HG03571 (cell line): ENCODE results near the gene MFNG.

Experiments used
- ATAC-seq: cut with Tn5 transposase; IDR thresholded peaks from one replicate; pipeline ENCODE4 v1.9.1; 2021; ENCODE audit not compliant: unreplicated experiment

MFNG gene

DNA sequence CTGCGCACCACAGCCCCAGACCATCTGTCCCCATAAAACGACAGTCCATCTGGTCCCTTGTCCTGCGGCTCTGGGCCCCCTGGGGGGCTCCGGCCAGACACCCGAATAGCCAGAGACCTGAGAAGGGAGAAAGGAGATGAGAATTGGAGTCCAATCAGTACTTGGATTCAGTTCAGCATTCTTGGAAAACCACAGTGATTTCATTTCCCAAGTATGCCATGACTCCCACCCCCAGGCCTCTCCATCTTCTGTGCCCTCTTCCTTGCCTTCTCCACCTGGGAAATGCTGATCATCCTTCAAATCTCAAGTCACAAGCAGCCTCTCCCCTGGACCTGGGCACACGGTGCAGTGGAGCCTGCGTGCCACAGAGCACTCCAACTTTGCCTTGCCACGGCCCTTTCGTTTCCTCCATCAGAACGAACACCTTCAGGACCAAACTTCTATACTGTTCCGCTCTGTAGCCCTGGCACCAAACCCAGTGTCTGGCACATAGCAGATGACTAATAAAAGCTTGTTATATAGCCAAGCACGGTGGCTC, 10.9 kb upstream of the MFNG start:
- no peak for ATAC-seq

GRCh38 chr22:37496651-37497050, 10.5 kb upstream of the MFNG start:
- no peak for ATAC-seq

DNA sequence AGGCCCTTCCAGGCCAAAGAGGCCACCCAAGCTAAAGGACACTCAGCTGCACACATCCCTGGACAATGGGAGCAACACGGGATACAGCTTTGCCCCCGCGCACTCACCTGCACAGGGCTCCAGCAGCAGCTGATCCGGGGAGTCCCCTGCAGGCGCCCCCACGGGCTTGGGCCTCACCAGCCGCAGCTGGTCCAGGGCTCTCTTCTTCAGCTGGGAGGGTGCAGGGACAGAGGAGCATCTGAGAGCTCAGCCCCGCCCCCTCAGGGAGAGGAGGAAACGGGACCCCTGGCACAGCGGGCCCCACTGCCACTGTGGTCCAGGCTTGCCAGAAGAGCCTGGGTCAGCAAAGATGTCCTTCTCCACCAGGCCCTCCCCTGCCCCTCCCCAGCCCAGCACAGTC, 7.8 kb upstream of the MFNG start:
- no peak for ATAC-seq

DNA sequence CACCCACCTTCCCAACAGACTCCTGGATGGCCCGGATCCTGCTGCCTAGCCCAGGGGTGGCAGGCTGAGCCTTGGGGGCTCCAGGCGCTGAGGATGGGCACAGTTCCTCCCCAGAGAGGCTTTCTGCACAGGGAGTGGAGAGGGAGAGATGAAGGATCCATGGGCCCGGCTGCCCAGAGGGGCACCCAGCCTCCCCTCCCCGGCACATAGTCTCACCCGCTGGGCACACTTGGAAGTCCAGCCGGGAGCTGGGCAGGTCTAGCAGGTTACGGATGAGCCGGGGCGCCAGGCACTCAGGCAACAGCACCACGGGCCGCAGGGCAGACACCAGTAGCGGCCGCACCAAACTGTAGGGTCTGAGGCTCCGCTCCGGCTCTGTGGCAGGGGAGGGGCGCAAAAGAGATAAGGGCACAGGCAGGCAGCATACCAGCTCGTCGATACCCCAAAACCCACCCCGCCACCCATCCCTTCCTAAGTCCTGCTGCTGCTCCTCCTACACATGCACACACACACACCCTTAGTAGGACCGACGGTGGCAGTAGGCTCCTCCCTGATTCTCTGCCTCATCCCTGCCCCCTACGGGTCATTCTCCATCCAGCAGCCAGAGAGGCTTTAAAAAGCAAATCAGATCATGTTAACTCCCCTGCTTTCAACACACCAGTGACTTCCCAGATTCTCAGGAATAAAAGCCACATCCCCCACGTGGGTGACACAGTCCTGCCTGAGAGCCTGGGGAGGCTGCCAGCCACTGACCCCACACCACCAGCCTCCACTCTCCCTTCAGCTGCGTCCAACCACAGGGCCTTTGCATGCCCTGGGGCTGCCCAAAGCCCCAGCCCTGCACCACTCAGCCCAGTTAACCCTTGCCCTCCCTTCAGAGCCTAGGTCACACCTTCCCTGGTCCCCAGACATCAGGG, 6.5 kb upstream of the MFNG start:
- ATAC-seq: no peak

DNA sequence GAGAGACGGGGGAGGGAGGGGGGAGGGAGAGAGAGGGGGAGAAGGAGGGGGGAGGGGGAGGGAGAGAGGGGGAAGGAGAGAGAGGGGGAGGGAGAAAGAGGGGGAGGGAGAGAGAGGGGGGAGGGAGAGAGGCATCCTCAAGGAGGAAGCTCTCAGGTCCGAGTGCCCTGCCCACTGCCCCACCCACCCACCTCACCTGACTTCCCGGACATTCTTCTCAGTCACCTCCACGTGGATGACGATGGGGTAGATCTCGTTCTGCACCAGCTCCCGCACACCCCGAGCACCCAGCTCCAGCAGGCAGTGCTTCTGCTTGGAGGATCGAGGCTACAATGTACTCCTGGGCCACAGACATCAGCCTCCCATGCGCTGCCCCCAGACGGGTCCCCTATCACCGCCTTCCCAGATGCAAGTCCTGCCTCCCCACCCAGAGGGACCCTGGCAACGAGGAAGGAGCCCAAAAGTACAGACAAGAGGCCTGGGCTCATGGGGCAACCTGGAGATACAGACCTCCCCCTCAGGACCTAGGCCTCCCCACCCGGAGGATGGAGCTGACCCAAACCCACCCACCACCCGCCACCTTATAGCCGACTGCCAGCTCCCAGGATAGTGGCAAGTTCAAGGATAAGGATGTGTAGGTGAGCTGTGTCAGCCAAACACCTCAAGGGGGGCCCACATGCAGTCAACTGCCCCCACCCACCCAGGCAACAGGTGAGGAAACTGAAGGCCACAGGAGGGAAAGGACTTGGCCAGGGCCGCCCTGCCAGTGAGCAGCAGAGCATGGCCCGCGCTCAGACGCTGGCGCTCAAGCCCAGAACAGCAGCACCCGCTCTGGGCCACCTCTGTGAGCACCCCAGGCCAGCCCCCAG, 5.6 kb upstream of the MFNG start:
- ATAC-seq: no peak

DNA sequence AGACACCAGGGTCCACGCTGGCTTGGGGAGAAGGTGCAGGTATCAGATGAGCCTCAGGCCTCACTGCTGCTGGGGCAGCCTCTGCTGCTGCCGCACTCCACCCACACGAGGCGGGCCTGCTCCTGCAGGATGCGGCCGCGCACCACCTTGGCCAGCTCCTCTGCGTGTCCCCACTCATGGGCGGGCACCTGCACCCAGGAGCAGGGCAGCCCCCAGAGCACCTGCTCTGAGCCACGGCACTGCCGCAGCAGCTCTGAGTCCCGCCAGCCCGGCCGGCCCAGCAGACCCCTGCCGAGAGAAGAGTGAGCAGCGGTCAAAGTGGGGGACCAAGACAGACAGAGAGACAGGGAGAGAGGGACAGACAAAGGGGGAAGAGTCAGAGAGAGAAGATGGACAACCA, 4.9 kb upstream of the MFNG start:
- ATAC-seq: no peak

DNA sequence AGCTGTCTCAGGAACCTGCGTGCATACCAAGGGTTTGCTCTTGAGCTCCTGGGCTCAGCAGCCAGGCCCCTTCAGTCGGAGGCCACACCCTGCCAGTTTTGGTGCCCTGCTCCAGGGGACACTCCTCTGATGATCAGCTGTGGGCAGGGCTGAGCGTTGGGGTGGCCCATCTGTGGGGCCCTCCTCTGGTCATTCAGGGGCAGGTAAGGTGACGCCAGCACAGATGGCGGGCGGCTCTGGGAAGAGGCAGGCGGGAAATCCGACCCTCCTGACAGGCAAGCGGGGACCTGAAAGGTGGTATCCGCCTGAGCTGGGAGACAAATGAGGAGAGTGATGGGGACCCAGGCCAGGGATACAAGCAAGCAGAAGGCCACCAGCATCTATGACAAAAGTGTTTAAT, 3.8 kb upstream of the MFNG start:
- no peak for ATAC-seq

DNA sequence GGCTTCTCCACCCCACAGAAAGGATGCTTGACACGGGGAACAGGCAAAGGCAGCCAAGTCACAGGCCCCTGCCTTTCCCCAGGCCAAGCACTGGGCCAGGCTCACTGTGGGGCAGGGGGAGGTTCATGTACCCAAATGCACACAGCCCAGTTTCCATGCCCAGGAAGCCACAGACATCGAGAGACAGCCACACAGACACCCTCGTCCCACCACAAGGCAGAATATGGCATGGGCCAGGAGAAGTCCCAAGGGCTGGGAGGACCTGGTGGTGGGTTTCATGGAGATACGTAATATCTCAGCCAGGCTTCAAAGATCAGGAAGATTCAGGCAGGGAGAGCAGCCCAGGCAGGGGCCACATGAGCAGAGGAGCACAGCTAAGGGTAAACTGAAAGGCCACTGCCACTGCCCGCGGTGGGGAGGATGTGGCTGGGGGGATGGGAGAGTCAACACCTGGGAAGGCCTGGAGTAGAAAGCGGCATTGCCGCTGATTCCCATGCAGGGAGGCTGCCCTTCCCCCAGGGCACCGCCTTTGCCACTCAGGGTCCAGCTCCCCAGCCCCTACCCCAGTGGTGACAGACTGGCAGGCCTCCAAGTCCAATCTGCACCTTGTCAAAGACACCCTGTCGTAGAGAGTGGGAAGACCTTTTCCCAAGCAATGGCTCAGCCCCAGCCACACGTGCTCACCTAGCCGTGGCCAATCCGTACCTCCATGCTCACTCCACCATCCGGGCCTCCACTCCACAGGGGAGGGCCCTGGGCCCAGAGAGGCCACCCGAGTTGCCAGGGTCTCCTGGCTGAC, 2.4 kb upstream of the MFNG start:
- ATAC-seq: no peak

DNA sequence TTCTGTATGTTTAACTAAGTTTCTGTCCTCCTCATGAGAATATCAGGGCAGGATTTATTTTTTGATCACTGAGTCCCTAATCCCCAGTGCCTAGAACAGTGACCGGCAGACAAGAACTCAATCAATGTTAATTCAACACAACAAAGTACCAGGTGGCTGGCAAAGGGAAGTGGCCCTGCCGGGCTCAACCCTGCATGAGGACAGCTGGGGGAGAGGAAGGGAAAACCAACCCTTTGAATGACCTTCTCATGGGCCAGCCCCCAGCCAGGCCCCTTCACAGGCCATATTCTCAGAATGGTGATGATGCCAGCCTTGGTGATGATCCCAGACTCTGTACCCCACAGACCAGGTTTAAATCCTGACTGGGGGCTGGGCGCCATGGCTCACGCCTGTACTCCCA, 1.4 kb upstream of the MFNG start:
- ATAC-seq: no peak

- ATAC-seq: no peak
These were observed 945 bp upstream of the MFNG start for GRCh38 chr22:37487129-37487528.

DNA sequence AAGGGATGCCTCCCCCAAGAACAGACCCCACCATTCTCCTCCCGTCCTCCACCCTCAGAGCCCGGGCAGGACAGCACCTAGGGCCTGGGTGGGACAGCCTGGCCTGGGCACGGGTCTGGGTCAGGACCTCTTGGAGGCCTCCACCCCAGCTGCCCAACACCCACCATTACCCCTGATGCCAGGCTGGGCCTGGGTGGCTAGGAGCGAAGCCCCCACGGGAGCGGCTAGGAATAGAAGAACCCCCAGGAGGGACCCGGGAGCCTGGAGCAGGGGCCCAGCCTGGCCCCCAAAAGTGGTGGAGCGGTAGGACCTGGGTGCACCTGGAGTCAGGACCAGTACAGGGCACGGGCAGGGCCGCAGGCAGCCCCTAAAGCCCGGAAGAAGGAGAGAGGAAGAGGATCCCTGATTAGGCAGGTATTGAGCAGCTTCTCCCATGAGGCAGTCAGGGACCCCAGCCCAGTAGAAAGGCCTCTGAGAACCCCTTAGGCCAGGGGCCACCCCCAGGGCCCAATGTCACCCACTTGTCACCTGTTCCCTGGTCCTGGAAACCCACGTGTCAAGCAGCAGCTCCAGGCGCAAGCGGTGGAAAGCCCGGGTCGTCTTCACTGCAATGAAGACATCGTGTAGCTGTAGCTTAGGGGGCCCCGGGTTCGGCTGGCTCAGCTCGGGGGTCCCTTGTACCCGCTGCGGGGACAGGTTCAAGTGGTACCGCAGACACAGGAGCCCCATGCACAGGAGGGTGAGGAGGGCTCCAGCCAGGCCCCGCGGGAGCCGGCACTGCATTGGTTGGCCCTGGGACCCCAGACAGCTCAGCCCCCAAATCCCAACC, 575 bp downstream of the MFNG start:
- ATAC-seq: no peak

DNA sequence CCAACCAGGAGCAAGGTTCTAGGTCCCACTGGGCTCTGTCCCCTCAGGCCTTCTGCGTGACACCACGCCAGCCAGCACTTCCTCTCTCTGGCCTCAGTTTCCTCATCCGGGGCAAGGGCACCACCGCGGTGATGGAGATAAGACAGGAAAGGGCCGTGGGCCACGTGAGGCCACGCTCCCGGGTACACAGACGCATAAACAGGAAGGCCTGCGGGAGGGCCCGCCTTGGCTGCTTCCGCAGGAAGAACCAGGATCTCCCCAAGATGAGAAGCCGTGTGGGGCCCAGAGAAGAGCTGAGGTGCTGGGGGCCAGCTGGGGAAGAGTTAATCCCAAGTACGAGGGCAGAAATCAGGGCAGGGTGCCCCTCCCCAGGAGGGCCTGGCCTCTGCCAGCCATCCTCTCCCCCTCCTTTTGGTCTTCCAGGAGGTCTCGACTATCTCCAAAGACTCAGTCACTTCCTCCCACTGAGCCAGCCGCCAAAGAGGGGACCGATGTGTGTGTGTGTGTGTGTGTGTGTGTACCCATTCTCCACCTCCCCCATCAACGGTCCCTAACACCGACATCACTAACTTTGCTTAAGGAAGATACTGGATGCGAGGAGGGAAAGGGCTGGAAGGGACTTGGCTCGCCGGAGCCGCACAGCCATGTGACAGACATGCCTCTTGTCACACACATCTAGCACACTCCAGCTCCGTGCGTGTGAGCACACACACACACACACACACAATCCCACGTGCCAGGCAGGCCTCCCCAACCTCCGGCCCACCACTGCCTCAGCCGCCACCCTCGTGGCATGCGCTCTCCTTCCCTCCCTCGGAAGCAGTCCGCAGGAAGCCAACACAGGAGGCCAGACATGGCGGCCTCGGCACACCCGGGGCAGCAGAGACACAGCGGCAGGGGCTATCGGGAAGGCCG, 1.4 kb downstream of the MFNG start:
- no peak for ATAC-seq

GRCh38 chr22:37483050-37483449, 3.1 kb downstream of the MFNG start:
- ATAC-seq: no peak

DNA sequence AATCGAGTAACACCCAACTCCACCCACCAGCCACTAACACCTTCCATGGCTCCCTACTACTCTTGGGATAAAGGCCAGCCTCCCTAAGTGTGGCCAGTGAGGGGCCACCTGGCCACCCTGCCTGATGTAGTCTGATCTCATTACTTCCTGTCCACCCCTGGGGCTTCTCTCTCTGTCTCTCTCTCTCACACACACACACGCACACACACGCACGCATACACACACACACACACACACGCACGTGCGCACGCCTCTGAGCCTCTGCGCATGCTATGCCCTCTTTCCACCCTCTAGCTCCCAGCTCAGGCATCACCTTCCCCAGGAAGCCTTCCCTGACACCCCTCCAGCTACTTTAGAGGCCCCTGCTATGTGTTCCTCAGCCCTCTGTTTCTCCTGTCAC, 3.9 kb downstream of the MFNG start:
- ATAC-seq: no peak

GRCh38 chr22:37481347-37481907, 4.8 kb downstream of the MFNG start:
- ATAC-seq: no peak

- ATAC-seq: no peak
These were observed 5.5 kb downstream of the MFNG start for GRCh38 chr22:37480387-37481346.

- no peak for ATAC-seq
These were observed 7.0 kb downstream of the MFNG start for GRCh38 chr22:37479196-37479595.
